Measurements from ENCODE around the gene ZIM2.

ZIM2 gene

GRCh38 chr19:56834564-56835375, 5.8 kb downstream of the ZIM2 start:
- H3K4me1 ChIP-seq (ENCODE audit: insufficient read depth, low read length) = no peaks in the 10 kb centered on the region
- H3K9me3 ChIP-seq (ENCODE audit: control insufficient read depth, insufficient read depth, low read length) = no peaks in the 10 kb centered on the region; the same call in 1 of the 2 replicates
- no peaks in the 10 kb centered on the region for H3K36me3 ChIP-seq (ENCODE audit: insufficient read depth, low read length)
- no peak overlapping the region for H3K9ac ChIP-seq (ENCODE audit: low read depth, low read length)

DNA sequence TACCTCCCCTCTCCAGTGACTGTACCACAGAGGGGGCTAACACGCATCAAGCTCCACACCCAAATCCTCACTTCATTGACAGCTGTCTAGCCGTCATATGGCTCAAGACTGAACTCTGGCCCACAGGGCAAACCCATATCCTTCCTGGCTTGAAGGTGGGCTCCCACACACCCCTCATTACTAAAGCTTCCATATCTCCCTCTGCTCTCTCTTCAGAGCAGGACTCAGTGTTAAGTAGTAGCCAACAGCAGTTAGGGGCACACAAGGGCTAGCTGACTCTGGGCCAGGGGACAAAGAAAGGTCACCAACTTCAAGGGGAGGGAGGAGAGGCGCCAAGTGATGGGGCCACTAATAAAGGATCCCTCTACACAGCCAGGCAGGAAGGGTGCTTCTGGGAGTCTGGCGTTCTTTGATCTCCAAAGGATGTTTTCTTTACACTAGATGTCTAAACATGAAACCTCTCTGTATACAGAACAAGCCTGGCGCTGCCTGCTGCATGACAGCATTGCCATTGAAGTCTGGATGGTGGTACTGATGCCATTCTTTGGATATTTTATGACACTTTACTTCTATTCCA, 8.1 kb downstream of the ZIM2 start:
- H3K9ac ChIP-seq (ENCODE audit: low read depth, low read length) = no peak overlapping the region
- H3K4me1 ChIP-seq (ENCODE audit: insufficient read depth, low read length) = no peaks in the 10 kb centered on the region
- H3K9me3 ChIP-seq (ENCODE audit: control insufficient read depth, insufficient read depth, low read length) = no peaks in the 10 kb centered on the region; the same call in 1 of the 2 replicates
- no peaks in the 10 kb centered on the region for H3K36me3 ChIP-seq (ENCODE audit: insufficient read depth, low read length)

DNA sequence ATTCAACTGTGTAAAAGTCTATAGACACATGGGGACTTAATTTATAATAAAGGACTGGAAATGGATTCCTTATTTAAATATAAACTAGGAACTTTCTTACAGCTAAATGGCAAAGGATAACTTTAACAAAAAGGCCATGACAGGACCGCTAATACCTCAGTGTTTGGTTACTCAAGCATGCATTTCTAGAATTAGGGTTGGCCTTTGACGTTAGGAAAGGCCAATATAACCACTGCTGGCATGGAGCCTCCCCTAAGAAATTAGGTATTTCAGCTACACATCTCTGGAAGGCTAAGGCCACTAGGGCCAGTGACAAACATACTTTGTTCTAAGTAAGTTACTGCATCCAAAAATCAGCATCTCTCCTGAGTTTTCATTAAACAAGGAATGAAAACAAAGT, 9.3 kb downstream of the ZIM2 start:
- Histone ChIP-seq H3K9me3 (ENCODE audit: control insufficient read depth, insufficient read depth, low read length) (no peaks in the 10 kb centered on the region; the same call in 1 of the 2 replicates), H3K9ac (ENCODE audit: low read depth, low read length) (no peak overlapping the region), H3K4me1 (ENCODE audit: insufficient read depth, low read length) (no peaks in the 10 kb centered on the region), H3K36me3 (ENCODE audit: insufficient read depth, low read length) (no peaks in the 10 kb centered on the region)

GRCh38 chr19:56829596-56829995, 10.9 kb downstream of the ZIM2 start:
- H3K4me1 ChIP-seq (ENCODE audit: insufficient read depth, low read length) = no peaks in the 10 kb centered on the region

GRCh38 chr19:56827708-56828107, 12.8 kb downstream of the ZIM2 start:
- H3K36me3 ChIP-seq (ENCODE audit: insufficient read depth, low read length) = no peaks in the 10 kb centered on the region
- H3K9me3 ChIP-seq (ENCODE audit: control insufficient read depth, insufficient read depth, low read length) = no peaks in the 10 kb centered on the region
- H3K9ac ChIP-seq (ENCODE audit: low read depth, low read length) = no peak overlapping the region
- no peaks in the 10 kb centered on the region for H3K4me1 ChIP-seq (ENCODE audit: insufficient read depth, low read length)

More at GRCh38 chr19:56829596-56829995, 10.9 kb downstream of the ZIM2 start:
- Histone ChIP-seq H3K9me3 (ENCODE audit: control insufficient read depth, insufficient read depth, low read length) (no peaks in the 10 kb centered on the region; the same call in 1 of the 2 replicates), H3K9ac (ENCODE audit: low read depth, low read length) (no peak overlapping the region), H3K36me3 (ENCODE audit: insufficient read depth, low read length) (no peaks in the 10 kb centered on the region)

DNA sequence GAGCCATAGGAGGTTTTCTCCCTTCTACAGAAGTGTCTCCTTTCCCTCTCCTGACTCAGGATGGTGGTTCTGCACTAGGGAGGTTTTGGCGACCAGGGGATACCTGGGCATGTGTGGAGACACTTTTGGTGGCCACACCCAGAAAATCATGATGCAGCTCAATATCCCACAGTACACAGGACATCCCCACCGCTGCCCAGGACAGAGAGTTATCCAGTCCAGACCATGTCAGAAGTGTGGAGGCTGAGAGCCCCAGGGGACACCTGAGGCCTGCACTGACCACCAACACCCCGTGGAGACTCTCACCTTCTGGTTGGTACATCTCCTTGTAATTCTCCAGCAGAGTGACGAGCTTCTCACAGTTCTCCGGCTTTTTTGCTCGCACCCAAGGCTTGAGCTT, 16.6 kb downstream of the ZIM2 start:
- Histone ChIP-seq H3K9ac (ENCODE audit: low read depth, low read length) (no peak overlapping the region), H3K36me3 (ENCODE audit: insufficient read depth, low read length) (no peaks in the 10 kb centered on the region), H3K9me3 (ENCODE audit: control insufficient read depth, insufficient read depth, low read length) (no peaks in the 10 kb centered on the region), H3K4me1 (ENCODE audit: insufficient read depth, low read length) (no peaks in the 10 kb centered on the region)

DNA sequence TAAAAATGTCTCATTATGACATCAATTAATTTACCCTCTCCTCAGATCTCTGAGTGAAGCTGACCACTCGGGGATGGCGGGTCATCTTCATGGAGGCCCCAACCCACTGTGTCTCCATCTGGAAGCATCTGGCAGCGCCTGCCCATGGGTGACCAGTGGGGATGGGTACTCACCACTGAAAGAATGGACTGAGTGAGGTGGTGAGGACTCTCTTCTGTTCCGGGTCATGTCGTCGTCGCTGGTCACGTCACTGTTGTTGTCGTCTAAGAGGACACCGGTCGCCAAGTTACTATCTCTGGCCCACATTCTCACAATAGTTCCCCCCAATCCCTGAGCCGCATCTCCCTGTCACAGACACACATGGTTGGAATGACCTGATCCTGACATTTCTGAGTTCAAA, 17.1 kb downstream of the ZIM2 start:
- H3K4me1 ChIP-seq (ENCODE audit: insufficient read depth, low read length) = no peaks in the 10 kb centered on the region
- no peak overlapping the region for H3K9ac ChIP-seq (ENCODE audit: low read depth, low read length)
- H3K36me3 ChIP-seq (ENCODE audit: insufficient read depth, low read length) = no peaks in the 10 kb centered on the region
- no peaks in the 10 kb centered on the region for H3K9me3 ChIP-seq (ENCODE audit: control insufficient read depth, insufficient read depth, low read length)

GRCh38 chr19:56822755-56823154, 17.8 kb downstream of the ZIM2 start:
- H3K9me3 ChIP-seq (ENCODE audit: control insufficient read depth, insufficient read depth, low read length) = 0 out of 2 replicates have a peak, but pooled peaks cover 2% of the 10 kb centered on the region
- H3K4me1 ChIP-seq (ENCODE audit: insufficient read depth, low read length) = no peaks in the 10 kb centered on the region
- no peaks in the 10 kb centered on the region for H3K36me3 ChIP-seq (ENCODE audit: insufficient read depth, low read length)
- no peak overlapping the region for H3K9ac ChIP-seq (ENCODE audit: low read depth, low read length)

- H3K36me3 ChIP-seq (ENCODE audit: insufficient read depth, low read length) = no peaks in the 10 kb centered on the region
- H3K9me3 ChIP-seq (ENCODE audit: control insufficient read depth, insufficient read depth, low read length) = 0 out of 2 replicates have a peak, but pooled peaks cover 2% of the 10 kb centered on the region
- no peak overlapping the region for H3K9ac ChIP-seq (ENCODE audit: low read depth, low read length)
- H3K4me1 ChIP-seq (ENCODE audit: insufficient read depth, low read length) = no peaks in the 10 kb centered on the region
Measured at GRCh38 chr19:56821675-56822074, 18.9 kb downstream of the ZIM2 start.

GRCh38 chr19:56821209-56821608, 19.3 kb downstream of the ZIM2 start:
- Histone ChIP-seq H3K9me3 (ENCODE audit: control insufficient read depth, insufficient read depth, low read length) (0 out of 2 replicates have a peak, but pooled peaks cover 2% of the 10 kb centered on the region), H3K9ac (ENCODE audit: low read depth, low read length) (no peak overlapping the region), H3K4me1 (ENCODE audit: insufficient read depth, low read length) (no peaks in the 10 kb centered on the region), H3K36me3 (ENCODE audit: insufficient read depth, low read length) (no peaks in the 10 kb centered on the region)

GRCh38 chr19:56819166-56819565, 21.4 kb downstream of the ZIM2 start:
- 0 out of 2 replicates have a peak, but pooled peaks cover 2% of the 10 kb centered on the region for H3K9me3 ChIP-seq (ENCODE audit: control insufficient read depth, insufficient read depth, low read length)
- H3K9ac ChIP-seq (ENCODE audit: low read depth, low read length) = no peak overlapping the region
- H3K4me1 ChIP-seq (ENCODE audit: insufficient read depth, low read length) = no peaks in the 10 kb centered on the region
- no peaks in the 10 kb centered on the region for H3K36me3 ChIP-seq (ENCODE audit: insufficient read depth, low read length)

DNA sequence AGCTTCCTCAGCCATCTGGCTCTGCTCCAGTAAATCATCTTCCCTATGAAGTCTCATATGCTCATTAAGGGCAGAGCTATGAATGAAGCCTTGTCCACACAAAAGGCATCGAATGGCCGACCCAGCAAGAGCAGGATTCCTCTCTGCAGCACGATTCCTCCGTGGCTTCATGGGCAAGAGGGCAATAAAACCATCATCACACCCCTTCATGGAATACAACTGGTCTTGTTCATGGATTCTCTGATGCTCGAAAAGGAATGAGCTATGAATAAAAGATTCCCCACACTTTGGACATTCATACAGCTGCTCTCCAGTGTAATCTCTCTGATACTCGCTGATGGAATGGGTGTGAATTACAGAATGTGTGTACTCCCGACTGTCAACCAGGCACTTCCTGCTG, 25.9 kb downstream of the ZIM2 start:
- H3K4me1 ChIP-seq (ENCODE audit: insufficient read depth, low read length) = no peaks in the 10 kb centered on the region
- H3K36me3 ChIP-seq (ENCODE audit: insufficient read depth, low read length) = no peaks in the 10 kb centered on the region
- H3K9me3 ChIP-seq (ENCODE audit: control insufficient read depth, insufficient read depth, low read length) = 0 out of 2 replicates have a peak, but pooled peaks cover 2% of the 10 kb centered on the region
- no peak overlapping the region for H3K9ac ChIP-seq (ENCODE audit: low read depth, low read length)

DNA sequence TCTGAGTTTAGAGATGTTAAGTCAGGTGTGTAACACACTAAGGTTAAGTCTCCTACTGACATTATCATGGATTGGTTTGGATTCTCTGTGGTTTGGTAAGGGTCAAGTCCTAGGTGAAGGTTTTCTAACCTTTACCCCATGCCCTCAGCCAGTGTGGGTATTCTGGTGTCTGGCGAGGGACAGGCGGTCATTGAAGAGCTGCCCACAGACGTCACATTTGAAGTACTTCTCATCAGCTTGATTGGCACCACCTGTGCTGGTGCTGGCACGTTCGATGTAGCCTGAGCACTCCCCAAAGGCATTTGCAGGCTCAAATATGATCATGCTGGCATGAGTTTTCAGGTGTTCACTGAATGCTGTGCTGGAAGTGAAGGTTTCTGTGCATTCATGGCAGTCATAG, 27.0 kb downstream of the ZIM2 start:
- no peaks in the 10 kb centered on the region for H3K4me1 ChIP-seq (ENCODE audit: insufficient read depth, low read length)
- 0 out of 2 replicates have a peak, but pooled peaks cover 2% of the 10 kb centered on the region for H3K9me3 ChIP-seq (ENCODE audit: control insufficient read depth, insufficient read depth, low read length)
- no peak overlapping the region for H3K9ac ChIP-seq (ENCODE audit: low read depth, low read length)
- no peaks in the 10 kb centered on the region for H3K36me3 ChIP-seq (ENCODE audit: insufficient read depth, low read length)

- H3K9me3 ChIP-seq (ENCODE audit: control insufficient read depth, insufficient read depth, low read length) = no peaks in the 10 kb centered on the region
- H3K4me1 ChIP-seq (ENCODE audit: insufficient read depth, low read length) = no peaks in the 10 kb centered on the region
- H3K36me3 ChIP-seq (ENCODE audit: insufficient read depth, low read length) = no peaks in the 10 kb centered on the region
- H3K9ac ChIP-seq (ENCODE audit: low read depth, low read length) = no peak overlapping the region
Measured at GRCh38 chr19:56811480-56811879, 29.0 kb downstream of the ZIM2 start.

- no peaks in the 10 kb centered on the region for H3K36me3 ChIP-seq (ENCODE audit: insufficient read depth, low read length)
- no peaks in the 10 kb centered on the region for H3K9me3 ChIP-seq (ENCODE audit: control insufficient read depth, insufficient read depth, low read length)
- no peaks in the 10 kb centered on the region for H3K4me1 ChIP-seq (ENCODE audit: insufficient read depth, low read length)
- H3K9ac ChIP-seq (ENCODE audit: low read depth, low read length) = no peak overlapping the region
Measured at GRCh38 chr19:56810260-56810659, 30.3 kb downstream of the ZIM2 start.
